ENCODE results near the gene KCTD6.

KCTD6 gene

GRCh38 chr3:58540176-58540858 is 48.4 kb downstream of the KCTD6 start:
- no peaks in the 10 kb centered on the region for H3K4me1 ChIP-seq (ENCODE audit: insufficient read depth, poor library complexity, severe bottlenecking)
- no peak overlapping the region for H3K4me3 ChIP-seq (ENCODE audit: severe bottlenecking)
- H3K9me3 ChIP-seq (ENCODE audit: severe bottlenecking): no peaks in the 10 kb centered on the region
- TF ChIP-seq CTCF (IDR thresholded peaks at IDR 0.05; ENCODE audit: poor library complexity, severe bottlenecking): no peak
- no peak overlapping the region for H3K27ac ChIP-seq (ENCODE audit: poor library complexity, severe bottlenecking)
- no peak for DNase-seq (ENCODE audit: low spot score)
- no peaks in the 10 kb centered on the region for H3K27me3 ChIP-seq (ENCODE audit: insufficient read depth, poor library complexity, severe bottlenecking)
- no peak for ATAC-seq (ENCODE audit: low read depth)
- H3K36me3 ChIP-seq (ENCODE audit: low read depth): no peaks in the 10 kb centered on the region

GRCh38 chr3:58544541-58544940 is 52.6 kb downstream of the KCTD6 start:
- H3K36me3 ChIP-seq (ENCODE audit: low read depth): no peaks in the 10 kb centered on the region
- H3K4me3 ChIP-seq (ENCODE audit: severe bottlenecking): no peak overlapping the region
- TF ChIP-seq CTCF (IDR thresholded peaks at IDR 0.05; ENCODE audit: poor library complexity, severe bottlenecking): no peak
- no peak for ATAC-seq (ENCODE audit: low read depth)
- no peaks in the 10 kb centered on the region for H3K27me3 ChIP-seq (ENCODE audit: insufficient read depth, poor library complexity, severe bottlenecking)
- H3K27ac ChIP-seq (ENCODE audit: poor library complexity, severe bottlenecking): no peak overlapping the region
- DNase-seq (ENCODE audit: low spot score): no peak
- H3K4me1 ChIP-seq (ENCODE audit: insufficient read depth, poor library complexity, severe bottlenecking): no peaks in the 10 kb centered on the region
- no peaks in the 10 kb centered on the region for H3K9me3 ChIP-seq (ENCODE audit: severe bottlenecking)

- no peaks in the 10 kb centered on the region for H3K9me3 ChIP-seq (ENCODE audit: severe bottlenecking)
- no peak for ATAC-seq (ENCODE audit: low read depth)
- no peak for TF ChIP-seq CTCF (IDR thresholded peaks at IDR 0.05; ENCODE audit: poor library complexity, severe bottlenecking)
- H3K27ac ChIP-seq (ENCODE audit: poor library complexity, severe bottlenecking): no peak overlapping the region
- H3K4me1 ChIP-seq (ENCODE audit: insufficient read depth, poor library complexity, severe bottlenecking): no peaks in the 10 kb centered on the region
- no peaks in the 10 kb centered on the region for H3K27me3 ChIP-seq (ENCODE audit: insufficient read depth, poor library complexity, severe bottlenecking)
- DNase-seq (ENCODE audit: low spot score): no peak
- no peak overlapping the region for H3K4me3 ChIP-seq (ENCODE audit: severe bottlenecking)
- H3K36me3 ChIP-seq (ENCODE audit: low read depth): no peaks in the 10 kb centered on the region
These were observed 59.8 kb downstream of the KCTD6 start for GRCh38 chr3:58551636-58552180.

Measured in RWPE2 (cell line).